ENCODE measurements around the gene NOL9. TPM values are rescaled to one million over a fixed set of nuclear protein-coding genes. Genes with fewer than 3 reads are reported as not detected.

The NOL9 gene
- total and polyA plus RNA-seq, 2 of the 13 experiments (the other 11 are each of a cell fraction or from before 2014, with no cell fraction given) = 18.0 to 24.7 TPM

- TF ChIP-seq MTF1 (CRISPR knock-in tag; IDR thresholded peaks at IDR 0.05) = no peak
- peak; percentile 21; the same call in 1 of the 2 replicates for TF ChIP-seq RARA (CRISPR knock-in tag; IDR thresholded peaks at IDR 0.05)
- peak; percentile 21; the same call in 1 of the 2 replicates for TF ChIP-seq PITX1 (CRISPR knock-in tag; IDR thresholded peaks at IDR 0.05)
- TF ChIP-seq TARDBP (CRISPR knock-in tag; IDR thresholded peaks at IDR 0.05) = peak; percentile 63; the same call in 1 of the 2 replicates
- no peak for TF ChIP-seq TGIF2 (CRISPR knock-in tag; IDR thresholded peaks at IDR 0.05)
- TF ChIP-seq TMF1 (CRISPR knock-in tag; IDR thresholded peaks at IDR 0.05; ENCODE audit: low read depth) = 0 out of 2 replicates have a peak, but pooled peaks have one; percentile 47
- no peak for TF ChIP-seq HNRNPH1 (optimal IDR thresholded peaks at IDR 0.05; ENCODE audit: low read depth, low read length)
- no peak for TF ChIP-seq ZNF597 (CRISPR knock-in tag; IDR thresholded peaks at IDR 0.05)
- peak; percentile 63; the same call in 1 of the 2 replicates for TF ChIP-seq ZNF614 (CRISPR knock-in tag; IDR thresholded peaks at IDR 0.05; ENCODE audit: borderline replicate concordance)
- TF ChIP-seq ZBTB42 (CRISPR knock-in tag; IDR thresholded peaks at IDR 0.05) = no peak
- TF ChIP-seq ZSCAN5A (CRISPR knock-in tag; IDR thresholded peaks at IDR 0.05; ENCODE audit: borderline replicate concordance) = peak; percentile 64; the same call in 1 of the 2 replicates
- TF ChIP-seq SATB2 (CRISPR knock-in tag; IDR thresholded peaks at IDR 0.05) = 0 out of 2 replicates have a peak, but pooled peaks have one; percentile 30
- TF ChIP-seq ZNF782 (CRISPR knock-in tag; IDR thresholded peaks at IDR 0.05; ENCODE audit: borderline replicate concordance) = no peak
- peak; percentile 67; the same call in 1 of the 2 replicates for TF ChIP-seq GMEB1 (CRISPR knock-in tag; IDR thresholded peaks at IDR 0.05; ENCODE audit: borderline replicate concordance)
- TF ChIP-seq AHR (CRISPR knock-in tag; IDR thresholded peaks at IDR 0.05) = no peak
- TF ChIP-seq ARNTL (CRISPR knock-in tag; IDR thresholded peaks at IDR 0.05) = no peak
- peak; percentile 58; the same call in 1 of the 2 replicates for TF ChIP-seq NCOA2 (CRISPR knock-in tag; IDR thresholded peaks at IDR 0.05)
- no peak for TF ChIP-seq SRSF9 (IDR thresholded peaks at IDR 0.05; ENCODE audit: borderline replicate concordance, insufficient read depth, low read depth, low read length, poor library complexity, severe bottlenecking)
- TF ChIP-seq ZNF430 (CRISPR knock-in tag; IDR thresholded peaks at IDR 0.05) = no peak; the same call in 1 of the 2 replicates
Observed at GRCh38 chr1:6554031-6554906, at the start of gene NOL9 (continued).
